GM21515 (cell line): ENCODE results near the gene IGSF9.
"Not testable (repeated sequence)": the region's sequence is repeated elsewhere in the genome, so short reads cannot be mapped to it uniquely, and the experiment has no call there.

Experiments used
- ATAC-seq: cut with Tn5 transposase; IDR thresholded peaks from one replicate; pipeline ENCODE4 v1.9.1; 2021; ENCODE audit not compliant: unreplicated experiment

The IGSF9 gene

DNA sequence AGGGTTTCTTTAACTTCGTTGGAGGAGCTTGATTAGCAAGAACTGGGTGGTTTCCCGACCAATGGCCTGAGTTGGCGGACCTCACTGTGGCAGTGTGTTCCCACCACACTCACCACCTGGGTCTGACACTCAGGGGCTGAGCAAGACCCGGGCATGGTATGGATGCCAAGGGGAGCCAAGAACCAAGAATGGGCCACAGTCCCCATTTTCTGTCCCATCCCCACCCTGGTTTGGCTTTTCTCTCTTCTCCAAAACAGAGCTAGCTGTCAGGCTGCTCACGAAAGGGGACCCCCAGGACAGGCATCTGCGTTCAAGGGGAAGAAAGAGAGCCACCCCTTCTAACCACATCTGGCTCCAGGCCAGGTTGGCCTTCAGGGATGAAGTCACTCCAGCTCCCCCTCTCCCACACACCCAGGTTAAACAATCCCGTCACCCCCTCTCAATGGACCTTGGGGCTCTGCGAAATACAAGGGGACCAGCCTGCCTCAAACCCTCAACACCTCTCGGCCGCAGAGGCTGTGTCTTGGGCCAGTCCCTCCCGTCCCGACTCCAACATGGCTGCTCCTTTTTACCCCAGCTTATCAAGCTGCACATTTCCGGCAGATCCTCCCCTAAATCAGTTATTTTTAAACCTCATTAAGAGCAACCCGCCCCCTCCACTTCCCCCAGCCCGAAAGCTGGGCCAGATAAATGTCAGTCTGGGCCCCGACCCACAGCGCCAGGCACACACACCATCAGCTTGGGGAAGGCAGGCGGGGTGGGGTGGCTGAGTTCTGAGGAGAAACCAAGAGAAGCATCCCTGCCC lies 23.5 kb downstream of the IGSF9 start:
- ATAC-seq: no peak

DNA sequence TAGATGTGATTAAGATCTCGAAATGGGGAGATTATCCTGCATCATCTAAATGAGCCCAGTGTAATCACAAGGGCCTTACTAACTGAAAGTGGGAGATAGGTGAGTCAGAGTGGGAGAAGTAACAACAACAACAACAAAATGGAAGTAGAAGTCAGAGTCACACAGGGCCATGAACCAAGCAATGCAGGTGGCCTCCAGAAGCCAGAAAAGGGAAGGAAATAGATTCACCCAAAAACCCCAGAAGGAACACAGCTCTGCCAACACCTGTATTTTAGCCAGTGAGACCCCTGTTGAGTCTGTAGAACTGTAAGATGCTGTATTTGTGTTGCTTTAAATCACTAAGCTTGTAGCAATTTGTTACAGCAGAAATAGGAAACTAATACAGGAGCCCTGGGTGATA lies 24.2 kb downstream of the IGSF9 start:
- peak; percentile 28 for ATAC-seq

DNA sequence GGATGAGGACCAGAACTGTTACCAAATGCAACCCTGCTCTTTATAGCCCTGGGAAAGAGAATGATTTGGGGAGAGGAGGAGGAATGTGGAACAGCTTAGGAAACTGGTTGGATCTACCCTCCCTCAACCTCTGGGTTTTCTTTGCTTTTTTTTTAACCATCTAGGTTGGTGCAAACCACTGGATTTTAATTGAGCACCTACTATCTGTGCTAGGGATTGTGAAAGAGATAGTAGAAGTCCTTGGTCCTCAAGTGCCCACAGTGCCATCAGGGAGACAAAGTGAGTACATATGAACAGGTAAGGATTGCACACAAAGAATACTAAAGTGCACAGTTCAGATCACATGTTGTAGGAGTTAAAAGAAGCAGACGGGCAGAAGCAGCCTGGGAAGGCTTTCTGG lies 24.8 kb downstream of the IGSF9 start:
- ATAC-seq: no peak

DNA sequence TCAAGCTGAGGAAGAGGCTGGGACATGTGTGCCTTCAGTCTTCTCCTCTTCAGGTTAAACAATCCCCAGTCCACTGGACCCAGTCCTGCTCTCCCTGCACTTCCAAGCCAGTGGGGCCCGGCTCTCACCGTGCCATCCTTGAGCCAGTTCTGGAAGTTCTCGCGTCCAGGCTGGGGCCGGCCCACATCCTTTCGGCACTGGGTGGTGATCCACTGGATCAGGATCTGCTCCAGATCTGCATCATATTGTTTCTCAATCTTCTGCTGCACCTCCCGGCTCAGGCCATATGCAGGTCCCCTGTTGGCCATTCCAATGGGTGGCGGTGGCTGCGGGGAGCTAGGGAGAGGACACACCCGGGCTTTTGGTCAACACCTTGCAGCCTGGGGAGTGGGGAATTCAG lies 25.2 kb downstream of the IGSF9 start:
- no peak for ATAC-seq

DNA sequence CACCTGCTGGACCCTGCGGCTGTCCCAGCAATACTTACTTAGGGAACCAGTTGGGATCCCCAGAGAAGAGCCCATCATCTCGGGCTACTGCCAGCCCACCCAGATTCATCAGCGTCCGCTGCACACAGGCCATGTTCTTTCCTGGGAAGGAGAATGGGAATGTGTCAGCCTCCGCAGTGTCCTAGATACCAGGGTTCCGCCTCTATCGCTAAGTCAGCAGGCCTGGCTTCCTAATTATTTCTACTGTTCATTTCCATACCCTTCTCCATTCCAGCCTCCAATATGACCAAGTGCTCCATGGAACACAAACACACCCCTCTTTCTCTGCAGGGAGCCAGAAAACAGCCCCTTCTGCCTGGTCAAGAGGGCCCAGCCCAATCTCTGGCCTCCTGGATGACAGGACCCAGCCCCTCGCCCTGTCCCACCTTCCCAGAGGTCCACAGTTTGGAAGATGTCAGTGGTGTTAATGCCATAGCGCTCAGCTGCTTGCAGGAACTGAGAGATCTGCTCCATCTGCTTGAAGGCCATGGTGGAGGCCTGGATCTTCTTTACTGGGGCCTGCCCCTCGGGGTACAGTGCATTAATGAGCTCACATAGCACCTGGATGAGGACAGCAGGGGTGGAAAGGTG lies 26.1 kb downstream of the IGSF9 start:
- ATAC-seq: no peak

DNA sequence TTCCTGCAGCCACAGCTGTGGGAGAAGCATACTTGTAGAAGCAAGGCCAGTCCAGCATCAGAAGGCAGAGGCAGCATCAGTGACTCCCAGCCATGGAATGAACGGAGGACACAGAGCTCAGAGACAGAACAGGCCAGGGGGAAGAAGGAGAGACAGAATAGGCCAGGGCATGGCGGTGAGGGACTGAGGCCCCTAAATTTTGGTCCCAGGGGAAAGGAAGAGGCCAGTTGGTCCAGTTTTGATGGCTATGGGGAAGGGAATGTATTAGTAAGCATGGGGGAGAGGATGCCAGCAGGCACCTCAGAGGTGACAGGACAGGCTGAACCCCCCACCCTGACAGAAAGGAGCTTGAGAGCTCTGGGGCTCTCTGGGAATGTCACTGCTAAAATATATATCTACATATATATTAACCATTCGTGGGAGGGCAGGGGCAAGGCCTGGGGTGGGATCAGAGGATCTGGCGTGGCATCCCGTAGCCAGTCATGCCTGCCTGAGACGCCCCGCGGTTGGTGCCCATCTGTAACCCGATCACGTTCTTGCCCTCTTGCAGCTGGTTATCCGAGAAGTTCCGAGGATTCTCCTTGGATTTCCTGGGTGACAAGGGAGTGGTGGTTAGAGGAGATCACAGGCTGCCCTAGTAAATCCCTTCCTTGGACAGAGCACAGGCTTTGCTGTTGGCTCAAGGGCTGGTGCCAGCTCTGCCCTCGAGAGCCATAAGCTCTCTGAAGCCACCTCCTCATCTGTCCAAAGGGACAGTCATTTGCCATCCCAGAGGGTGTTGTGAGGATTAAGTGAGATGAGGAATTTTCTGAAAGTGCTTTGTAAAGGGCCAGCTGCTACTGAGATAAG lies 26.8 kb downstream of the IGSF9 start:
- no peak for ATAC-seq

DNA sequence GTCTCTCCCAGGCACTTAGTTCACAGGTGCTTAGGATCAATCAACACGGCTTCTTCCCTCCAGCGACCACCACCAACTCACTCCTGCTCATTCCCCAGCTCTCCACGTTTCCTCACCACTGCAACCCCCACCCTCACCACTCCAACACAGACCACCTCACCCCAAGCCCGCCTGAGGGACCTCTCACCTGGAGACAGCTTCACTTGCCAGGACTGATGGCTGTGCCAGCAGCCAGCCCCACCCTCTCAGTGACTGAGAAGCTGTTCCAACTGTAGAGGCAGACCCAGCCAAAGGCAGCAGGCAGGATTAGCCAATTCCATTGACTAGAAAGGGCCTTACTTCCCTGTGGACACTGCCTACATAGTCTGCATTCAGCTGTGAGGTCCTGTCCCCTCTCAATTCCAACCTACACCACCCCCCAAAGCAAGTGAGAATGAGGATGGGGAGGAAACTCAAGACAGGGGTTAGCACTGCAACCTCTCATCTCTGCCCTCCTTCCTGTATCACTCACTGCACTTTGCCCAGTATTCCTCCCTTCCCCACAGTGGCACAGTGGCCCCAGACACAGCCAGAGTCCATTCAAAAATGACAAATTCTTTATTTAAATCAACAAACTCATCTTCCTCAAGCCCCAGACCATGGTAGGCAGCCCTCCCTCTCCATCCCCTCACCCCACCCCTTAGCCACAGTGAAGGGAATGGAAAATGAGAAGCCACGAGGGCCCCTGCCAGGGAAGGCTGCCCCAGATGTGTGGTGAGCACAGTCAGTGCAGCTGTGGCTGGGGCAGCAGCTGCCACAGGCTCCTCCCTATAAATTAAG lies 27.7 kb downstream of the IGSF9 start:
- no peak for ATAC-seq

DNA sequence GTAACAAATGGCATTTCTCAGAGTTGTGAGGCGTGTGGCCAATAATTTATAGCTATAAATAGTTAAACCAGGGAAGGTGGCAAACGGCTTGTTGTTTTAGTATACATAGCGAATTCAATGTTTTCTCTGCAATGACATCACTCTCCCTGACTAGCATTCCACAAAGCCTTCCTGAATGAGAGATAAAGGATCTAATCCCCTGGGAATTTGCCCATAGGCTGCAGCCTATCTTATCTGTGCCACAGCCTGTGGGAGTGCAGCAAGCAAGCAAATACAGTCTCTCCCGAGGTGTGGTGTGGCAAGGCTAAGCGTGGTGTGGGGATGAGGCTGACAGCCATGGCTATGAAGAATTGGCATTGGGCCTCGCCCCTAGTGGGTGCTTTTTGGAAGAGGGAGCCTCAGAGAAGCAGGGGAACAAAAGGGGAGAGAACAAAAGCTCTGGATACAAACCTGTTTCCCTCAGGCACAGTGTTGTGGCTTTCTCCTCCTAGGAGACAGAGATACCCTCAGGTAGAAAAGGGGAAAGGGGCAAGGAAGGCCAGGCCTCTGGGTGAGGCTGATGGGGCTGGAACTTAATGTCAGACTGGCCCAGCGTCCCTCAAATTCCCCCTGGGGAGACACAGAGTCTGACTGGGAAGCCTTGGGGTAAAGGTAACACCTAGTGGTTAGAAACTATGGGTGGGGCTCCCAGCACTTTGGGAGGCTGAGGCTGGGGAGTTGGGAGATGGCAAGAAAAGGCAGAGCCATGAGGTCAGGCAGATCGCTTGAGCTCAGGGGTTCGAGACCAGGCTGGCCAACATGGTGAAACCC lies 29.0 kb downstream of the IGSF9 start:
- no peak for ATAC-seq

DNA sequence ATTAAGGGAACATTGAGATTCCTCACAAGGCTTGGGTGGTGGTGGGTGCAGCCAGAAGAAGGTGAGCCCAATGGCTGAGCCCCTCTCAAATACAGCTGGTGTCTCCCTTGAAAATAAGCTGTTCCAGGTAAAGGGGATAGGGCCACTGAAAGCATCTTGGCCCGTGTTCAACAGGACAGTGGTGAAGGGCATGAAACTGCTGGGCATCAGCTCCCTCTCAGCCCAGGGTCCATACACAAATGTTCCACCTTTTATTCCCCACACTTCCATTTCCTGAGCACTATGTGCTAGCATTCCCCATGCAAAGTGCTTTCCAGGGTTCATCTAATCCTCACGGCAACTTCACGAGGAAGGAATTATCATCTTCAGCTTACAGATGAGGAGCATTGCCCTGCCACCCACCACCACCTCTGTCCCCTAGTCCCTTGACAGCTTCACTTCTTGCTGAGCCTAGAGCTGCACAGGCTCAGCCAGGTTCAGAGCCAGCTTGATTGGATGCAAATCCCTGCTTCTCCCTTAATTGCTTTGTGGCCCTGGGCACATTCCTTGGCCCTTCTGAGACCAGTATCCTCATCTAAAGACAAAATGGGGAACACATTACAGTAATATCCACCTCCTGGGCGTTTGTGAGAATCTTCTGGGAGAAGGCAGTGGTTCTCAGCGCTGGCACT lies 29.7 kb downstream of the IGSF9 start:
- ATAC-seq: no peak

DNA sequence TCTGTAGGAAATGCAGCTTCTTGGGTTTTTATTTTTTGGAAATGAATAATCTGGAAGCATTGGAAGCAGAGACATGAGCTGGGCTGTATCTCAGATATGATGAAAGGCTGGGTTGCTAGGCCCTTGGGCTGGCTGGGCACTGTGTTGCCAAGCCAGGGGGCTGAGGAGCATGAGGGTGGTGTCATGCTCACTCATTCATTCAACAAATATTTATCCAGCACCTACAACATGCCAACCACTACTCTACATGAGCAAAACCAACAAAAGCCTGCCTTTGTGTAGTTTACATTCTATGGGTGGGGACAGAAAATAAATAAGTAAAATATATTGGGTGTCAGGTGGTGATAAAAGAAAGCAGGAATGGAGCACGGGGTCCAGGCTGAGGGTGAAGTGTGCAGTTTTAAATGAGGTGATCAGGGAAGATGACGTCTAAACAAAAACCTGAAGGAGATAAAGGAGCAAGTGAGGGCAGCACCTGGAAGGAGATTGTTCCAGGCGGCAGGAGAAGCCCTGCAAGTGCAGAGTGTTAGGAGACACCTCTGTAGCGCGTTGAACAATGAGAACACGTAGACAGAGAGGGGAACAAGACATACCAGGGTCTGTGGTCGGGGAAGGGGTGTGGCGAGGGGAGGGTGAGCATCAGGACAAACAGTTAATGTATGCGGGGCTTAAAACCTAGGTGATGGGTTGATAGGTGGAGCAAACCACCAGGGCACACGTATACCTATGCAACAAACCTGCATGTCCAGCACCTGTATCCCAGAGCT lies 31.0 kb downstream of the IGSF9 start:
- no peak for ATAC-seq

DNA sequence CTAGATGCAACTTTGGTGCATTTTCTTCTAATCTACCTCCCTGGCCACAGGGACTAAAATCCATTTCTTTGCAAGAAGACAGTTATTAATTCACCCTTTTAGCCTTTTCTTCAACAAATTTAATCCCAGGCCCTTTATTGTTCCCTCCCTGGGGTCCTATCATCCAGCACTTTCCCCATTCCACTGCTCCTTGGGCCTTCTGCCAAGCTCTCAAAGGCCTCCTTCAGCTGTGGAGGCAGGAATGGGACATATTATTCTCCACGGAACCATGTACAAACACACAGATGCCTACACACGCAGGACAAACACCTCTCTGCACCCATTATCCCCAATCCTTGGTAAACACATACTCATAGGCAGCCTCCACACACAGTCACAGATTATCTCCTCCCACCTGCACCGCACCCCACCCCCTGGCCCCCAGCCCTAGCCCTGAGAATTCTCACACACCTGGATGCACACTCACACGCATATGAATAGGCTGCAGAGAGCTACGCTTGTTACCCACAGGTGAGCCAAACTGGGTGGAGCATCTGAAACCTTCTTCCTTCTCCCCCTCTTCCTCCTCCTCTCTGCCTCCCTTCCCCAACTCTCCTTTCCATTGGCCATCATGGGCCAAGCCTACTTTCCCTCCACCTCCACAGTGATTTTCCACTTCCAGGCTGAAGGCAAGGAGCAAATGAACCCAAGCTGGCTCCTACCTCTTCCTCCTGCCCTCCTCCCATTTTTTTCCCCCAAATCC lies 31.8 kb downstream of the IGSF9 start:
- no peak for ATAC-seq

DNA sequence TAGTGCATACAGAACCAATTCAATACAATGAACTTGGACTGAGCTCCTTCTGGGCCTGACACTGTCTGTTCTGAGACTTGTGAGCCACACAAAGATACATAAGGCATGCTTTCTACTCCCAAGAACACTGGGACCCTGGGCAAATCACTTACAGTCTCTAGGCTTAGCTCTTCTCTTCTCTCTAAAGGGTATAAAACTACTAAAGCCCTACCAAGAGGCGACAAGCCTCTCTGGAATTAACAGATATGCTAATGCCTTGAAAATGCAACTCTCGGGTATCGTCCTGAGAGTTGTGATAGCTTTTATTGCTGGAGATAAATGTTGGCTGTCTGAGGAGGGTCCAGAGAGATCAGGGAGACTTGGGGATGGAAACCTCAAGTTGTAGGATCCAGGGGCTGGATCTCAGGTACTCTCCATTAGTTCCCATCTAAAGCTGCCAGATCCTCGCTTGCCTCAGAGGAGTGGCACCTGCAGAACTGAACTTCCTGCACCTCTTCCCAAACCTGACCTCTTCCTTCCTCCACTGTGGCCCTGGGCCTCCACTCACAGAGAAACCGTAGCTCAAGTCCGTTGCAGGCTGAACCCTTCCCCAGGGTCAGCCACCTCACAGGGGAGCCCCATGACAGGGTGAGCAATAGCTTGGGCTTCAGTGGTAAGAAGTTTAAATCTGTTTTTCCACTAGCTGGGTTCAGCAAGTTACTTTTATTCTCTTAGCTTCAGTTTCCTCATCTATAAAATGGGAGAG lies 33.9 kb downstream of the IGSF9 start:
- no peak for ATAC-seq

DNA sequence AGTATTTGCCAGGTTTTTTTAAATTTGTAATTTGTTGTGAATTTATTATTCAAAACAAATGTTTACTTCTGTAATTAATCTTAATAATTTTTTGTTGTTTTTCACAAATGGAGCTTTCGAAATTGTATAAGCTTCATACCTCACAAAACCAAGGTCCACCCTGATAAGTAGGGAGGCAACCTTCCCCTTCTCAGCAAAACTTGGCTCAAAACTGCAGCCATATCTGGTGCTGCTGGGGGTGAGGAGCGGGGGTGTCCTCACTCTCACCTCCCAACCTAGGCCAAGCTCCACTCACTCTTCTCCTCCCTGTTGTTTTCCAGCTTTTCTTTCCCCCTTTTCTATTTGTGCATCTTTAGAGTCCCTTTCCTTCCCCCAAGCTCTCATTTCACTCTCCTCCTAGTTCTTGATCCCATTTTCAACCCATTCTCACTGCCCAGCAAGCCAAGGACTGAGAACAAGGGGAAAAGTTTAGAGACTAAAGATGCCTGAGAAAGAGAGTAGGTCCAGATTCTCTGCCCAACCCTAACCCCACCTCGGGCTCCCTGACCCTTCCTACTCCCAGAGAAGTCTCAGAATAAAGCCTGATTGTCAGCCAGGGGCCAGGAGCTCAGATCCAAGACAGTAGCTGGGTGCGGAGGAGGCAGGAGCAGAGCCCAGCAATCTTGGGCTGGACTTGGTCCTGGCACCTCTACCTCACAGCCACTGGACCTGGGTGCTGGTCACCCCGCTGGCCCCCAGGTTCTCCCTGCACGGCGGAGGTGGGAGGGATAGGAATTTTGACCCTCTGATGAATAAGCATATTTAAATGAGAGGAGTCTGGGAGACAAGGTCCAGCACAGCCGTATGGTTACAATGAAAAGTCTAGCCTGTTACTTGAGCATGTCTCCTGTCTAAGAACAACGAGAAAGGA lies 37.1 kb downstream of the IGSF9 start:
- ATAC-seq: no peak

DNA sequence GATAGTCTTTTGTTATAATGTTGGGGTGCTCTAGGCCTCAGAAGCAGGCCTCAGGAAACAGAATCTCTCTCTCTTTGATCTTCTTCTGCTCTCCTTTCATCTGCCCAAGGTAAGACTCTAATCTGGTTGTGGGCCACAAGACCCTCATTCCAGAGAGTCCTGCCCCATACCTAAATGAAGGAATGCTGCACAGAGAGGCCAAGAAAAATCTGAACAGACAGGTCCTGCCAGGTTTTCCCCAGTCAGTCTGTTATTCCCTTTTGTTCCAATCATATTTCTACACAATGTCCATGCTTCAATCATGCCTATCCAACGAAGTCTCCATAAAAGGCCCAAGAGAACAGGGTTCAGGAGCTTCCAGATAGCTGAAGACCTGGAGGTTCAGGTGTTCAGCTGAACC lies 38.5 kb downstream of the IGSF9 start:
- ATAC-seq: no peak

DNA sequence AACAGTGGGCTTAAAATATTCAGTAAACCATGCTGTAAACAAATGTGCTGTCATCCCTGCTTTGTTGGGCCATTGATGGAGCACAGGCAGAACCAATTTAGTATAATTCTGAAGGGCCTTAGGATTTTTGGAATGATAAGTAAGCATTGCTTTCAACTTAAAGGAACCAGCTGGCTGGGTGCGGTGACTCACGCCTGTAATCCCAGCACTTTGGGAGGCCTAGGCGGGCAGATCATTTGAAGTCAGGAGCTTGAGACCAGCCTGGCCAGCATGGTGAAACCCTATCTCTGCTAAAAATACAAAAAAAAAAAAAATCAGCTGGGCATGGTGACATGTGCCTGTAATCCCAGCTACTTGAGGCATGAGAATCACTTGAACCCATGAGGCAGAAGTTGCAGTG lies 41.4 kb downstream of the IGSF9 start:
- not testable (repeated sequence) for ATAC-seq

DNA sequence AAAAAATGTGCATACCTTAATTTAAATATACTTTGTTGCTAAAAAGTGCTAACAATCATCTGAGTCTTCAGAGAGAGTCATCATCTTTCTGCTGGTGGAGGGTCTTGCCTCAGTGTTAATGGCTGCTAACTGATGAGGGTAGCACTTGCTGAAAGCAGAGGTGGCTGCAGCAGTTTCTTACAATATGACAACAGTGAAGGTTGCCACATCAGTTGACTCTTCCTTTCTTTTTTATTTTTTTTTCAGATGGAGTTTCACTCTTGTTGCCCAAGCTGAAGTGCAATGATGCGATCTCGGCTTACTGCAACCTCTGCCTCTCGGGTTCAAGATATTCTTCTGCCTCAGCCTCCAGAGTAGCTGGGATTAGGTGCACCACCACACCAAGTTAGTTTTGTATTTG lies 42.9 kb downstream of the IGSF9 start:
- ATAC-seq: no peak
